HG03039 (cell line): ENCODE measurements around the gene SERINC2.

Source experiments
- ATAC-seq: cut with Tn5 transposase; IDR thresholded peaks from one replicate; pipeline ENCODE4 v1.9.1; 2021; ENCODE audit warnings: mild to moderate bottlenecking, moderate library complexity; ENCODE audit not compliant: unreplicated experiment

Gene SERINC2

GRCh38 chr1:31412732-31413404, at the start of gene SERINC2:
Gene SERINC2, plus strand, starts transcription at chr1:31413213. Its CDS starts 53 bp downstream, at chr1:31413266.
- ATAC-seq = no peak

- ATAC-seq = no peak
These were observed 48.3 kb upstream of the SERINC2 start for GRCh38 chr1:31364561-31365250.

- no peak for ATAC-seq
These were observed 46.2 kb upstream of the SERINC2 start for GRCh38 chr1:31366796-31367195.

DNA sequence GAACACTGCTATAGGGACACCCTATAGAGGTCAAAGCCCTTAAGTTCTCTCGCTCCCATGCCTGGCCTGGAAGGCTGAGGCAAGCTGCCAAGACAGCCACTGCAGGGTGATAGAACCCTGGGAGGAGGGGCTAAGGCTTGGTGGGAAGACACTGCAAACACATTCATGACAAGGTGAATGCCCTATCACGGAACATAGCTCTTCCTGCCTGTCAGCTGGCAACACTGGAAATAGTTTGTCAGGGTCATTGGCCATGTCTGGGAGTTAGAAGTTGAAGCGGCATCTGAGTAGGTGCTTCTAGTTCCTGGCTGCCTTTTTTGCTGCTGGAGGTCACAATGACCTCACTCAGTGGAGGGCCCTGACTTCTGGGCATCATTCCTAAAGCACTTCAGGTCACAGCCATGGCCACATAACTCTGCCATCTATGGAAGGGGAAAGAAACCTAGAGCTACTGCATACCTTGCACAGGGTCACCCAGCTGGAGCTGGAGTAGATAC, 44.4 kb upstream of the SERINC2 start:
- no peak for ATAC-seq

DNA sequence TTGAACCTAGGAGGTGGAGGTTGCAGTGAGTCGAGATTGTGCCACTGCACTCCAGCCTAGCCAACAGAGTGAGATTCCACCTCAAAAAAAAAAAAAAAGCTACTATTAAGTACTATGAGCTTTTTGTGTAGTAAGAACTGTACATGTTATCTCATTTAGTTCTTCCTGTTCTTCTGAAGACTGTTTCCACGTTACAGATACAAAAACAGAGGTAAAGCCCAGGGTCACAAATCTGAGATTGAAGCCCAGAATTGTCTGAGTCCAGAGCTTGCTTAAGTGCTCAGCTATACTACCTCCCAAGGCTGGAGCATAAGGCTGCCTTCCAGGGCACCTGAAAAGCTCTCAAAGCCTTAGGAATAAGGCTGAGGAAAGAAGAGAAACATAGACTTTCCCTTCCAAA, 43.0 kb upstream of the SERINC2 start:
- no peak for ATAC-seq

GRCh38 chr1:31370565-31370964, 42.4 kb upstream of the SERINC2 start:
- no peak for ATAC-seq

DNA sequence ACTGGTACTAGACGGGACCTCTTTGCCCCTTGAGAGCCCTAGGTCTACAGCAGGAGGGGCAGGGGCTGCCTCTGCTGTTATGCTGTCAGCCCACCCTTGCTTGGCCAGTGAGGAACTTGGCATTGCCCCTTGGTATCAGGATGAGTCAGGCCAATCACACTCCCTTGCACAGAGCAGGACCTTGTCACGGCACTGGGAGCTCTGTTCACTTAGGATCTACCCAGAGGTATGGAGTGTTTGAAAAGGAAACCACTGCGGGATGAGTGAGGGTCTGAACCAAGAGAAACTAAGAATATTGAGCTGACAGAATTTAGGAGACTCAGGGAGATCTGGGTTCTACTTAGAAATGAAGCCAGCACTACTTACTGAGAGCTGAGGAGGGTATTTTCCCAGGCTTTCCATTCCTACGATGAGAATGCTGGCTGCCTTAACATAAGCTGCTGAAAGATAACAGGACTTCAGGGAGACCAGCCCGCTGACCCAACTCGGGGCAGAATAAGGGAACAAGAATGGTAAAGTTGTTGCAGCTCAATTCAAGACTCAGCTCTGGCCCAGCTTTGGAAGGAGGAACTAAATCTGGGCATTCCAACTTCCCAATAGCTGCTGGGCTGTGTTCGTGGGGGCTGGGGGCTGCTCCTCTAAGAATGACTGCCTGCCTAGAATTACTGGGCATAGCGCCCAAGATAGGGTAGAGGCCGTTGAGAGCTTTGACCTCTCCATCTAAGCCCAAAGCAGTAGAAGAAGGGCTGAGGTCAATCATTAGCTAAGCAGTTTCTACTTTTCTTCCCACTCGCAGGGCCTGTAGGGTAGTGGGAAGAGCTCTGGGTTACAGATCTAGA, 41.7 kb upstream of the SERINC2 start:
- no peak for ATAC-seq

GRCh38 chr1:31372051-31372450, 41.0 kb upstream of the SERINC2 start:
- ATAC-seq = no peak

GRCh38 chr1:31372751-31373055, 40.3 kb upstream of the SERINC2 start:
- no peak for ATAC-seq

- no peak for ATAC-seq
These were observed 39.7 kb upstream of the SERINC2 start, which contains the start of gene FABP3 for GRCh38 chr1:31373056-31373896. Gene FABP3, minus strand, starts transcription at chr1:31373076. Its CDS starts 62 bp downstream, at chr1:31373014.

GRCh38 chr1:31373897-31374486, 39.0 kb upstream of the SERINC2 start:
- ATAC-seq = no peak

DNA sequence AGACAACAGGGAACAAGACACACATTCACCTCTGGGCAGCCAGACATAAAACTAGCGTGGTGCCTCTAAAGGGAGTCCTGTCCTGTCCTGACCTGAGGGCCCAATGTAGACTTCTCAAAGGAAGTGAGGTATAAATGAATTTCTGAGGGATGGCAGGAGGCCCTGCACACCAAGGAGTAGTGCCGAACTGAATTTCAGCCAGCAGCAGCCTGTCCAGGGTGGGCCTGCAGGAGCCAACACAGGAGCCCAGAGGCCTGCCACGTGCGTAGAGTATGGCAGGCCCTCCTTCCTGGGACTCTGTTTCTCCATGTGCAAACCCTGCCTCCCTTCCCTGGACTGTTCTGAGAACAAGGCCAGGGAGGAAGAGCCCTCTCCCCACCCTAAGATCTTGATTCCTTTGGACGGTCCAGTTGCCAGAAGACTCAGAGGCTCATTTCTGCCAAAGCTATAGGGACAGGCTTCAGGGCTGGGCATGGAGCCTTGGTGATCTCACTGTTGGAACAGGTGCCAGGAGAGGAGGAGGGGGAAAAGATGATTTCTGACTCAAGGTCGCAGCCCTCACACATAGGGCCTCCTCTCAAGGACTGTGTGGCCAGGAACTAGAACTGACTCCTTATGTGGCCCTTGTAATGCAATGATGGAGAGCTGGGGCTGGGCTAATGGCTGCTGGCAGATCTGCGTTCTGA, 38.4 kb upstream of the SERINC2 start:
- ATAC-seq = no peak

DNA sequence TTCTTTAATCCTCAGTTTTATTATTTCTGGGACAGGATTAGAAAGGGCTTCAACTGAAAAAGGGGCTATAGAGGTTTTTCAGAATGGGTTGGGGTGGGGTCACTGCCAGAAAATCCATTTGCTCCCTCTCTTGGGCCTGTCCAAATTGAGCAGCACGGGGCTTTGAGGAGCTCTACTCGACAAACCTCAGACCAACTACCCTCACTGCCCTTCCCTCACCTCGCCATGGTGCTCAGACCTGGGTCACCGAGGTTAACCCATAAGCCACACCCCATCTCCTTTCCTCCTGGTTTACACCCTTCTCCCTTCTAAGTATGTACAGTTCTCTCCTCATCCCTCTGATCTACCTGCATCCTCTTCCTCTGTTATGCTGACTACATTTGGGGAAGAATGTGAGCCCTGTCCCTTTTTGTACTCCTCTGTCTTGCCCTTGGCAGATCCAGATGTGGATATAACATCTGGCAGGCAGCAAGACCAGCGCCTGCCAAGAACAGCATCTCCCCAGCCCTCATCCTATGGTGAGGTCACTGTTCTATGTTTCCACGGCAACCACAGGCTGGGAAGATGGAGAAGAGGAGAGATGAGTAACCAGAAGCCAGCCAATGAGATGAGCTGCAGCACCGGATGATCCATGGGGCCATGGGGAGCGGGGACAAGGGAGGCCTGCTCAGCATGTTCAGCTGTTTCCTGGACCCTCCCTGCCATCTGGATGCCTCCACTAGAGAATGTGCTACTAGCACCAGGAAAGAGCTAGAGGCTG, 36.5 kb upstream of the SERINC2 start:
- ATAC-seq = no peak

DNA sequence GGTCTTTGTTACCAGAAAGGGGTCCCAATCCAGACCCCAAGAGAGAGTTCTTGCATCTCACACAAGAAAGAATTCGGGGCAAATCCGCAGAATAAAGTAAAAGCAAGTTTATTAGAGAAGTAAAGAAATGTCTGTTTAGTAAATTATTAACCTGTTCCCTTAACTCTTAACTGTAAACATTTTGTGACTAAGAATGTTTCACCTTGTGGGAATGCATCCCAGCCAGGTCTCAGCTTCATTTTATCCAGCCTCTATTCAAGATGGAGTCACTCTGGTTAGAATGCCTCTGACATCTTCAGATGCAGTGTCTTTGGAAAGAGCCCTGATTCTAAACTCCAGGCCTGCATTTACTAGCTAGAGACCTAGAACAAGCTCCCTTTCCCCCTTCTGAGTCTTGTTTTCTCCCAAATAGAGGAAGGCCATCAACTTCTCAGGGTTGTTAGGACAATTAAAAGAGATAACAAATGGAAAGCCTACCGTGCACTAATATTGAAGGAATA, 35.6 kb upstream of the SERINC2 start:
- ATAC-seq = no peak

DNA sequence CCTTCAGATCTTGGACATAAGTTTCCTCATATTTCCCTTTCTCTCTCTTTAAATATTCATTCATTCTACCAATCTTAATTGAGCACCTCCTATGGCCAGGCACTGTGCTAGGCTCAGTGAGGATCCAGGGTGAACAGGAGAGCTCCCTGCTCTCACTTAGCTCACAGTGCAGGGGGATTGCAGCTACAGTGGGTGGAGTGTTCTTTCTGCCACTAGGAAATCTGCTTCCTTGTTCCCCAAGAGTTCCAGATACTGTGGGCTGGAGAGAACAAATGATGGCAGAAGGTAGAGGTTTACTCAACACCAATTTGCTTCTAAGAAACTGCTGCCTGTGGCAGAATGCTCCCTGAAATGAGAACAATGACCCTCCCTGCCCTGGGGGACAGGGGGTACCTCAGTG, 35.0 kb upstream of the SERINC2 start:
- ATAC-seq = no peak

GRCh38 chr1:31380181-31380580, 32.8 kb upstream of the SERINC2 start:
- no peak for ATAC-seq

DNA sequence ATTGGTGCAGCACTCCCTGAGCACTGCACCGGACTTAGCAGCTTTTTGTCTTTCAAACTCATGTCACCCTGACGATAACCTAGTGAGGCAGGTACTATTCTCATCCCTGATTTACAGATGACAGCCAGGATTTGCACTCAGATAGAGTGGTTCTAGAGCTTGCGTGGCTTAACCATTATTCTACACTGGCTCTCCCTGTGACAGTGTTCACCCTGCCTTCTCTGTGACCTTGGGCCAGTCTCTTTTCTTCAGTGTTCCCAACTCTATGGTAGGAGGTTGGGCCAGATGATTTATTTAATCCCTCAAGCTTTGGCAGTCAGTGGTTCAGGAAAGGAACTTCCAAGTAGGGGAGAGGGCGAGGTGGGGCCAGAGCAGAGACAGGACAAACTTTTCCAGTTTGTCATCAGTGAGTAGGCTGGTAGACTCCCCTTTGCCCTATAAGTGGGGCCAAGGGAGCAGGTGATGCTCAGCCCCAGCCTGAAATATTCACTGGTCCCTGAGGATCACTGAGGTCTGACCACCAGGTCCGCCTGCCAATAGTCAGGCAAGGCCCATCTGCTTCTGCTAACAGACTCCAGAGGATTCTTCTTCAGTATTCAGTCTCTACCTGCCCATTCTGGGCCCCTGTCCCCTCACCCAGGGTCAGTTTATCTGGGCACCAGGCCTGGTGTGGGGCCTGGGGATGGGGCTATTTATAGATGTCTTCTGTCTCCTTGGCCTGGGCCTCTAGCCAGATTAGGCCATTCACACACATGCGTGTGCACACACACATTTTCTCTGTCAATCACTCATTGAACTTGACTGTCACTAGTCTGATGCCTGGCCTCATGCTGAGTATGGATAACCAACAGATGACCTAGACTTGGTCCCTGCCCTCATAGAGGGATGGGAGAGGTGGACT, 31.4 kb upstream of the SERINC2 start:
- ATAC-seq = no peak
